IPS DF 6.9 (cell line): ENCODE measurements around the gene SLC12A1.

ENCODE experiments used
- DNase-seq: peaks from one replicate; pipeline ENCODE4 v3.0.0-alpha.2; 2013; ENCODE audit warnings: low read depth, low spot score
- H3K27ac ChIP-seq: one replicate; pipeline ENCODE4 v1.5.1; 2013; ENCODE audit warnings: low read length, control low read depth
- H3K27me3 ChIP-seq: 2 replicates; pipeline ENCODE4 v1.6.1; 2013; ENCODE audit warnings: mild to moderate bottlenecking, low read length; ENCODE audit not compliant: control insufficient read depth, insufficient read depth
- H3K36me3 ChIP-seq: 2 replicates; pipeline ENCODE4 v1.6.1; 2013; ENCODE audit warnings: low read length; ENCODE audit not compliant: control insufficient read depth, insufficient read depth
- H3K4me1 ChIP-seq: 2 replicates; pipeline ENCODE4 v1.6.1; 2013; ENCODE audit warnings: low read length; ENCODE audit not compliant: control insufficient read depth, insufficient read depth
- H3K4me3 ChIP-seq: 2 replicates; pipeline ENCODE4 v1.5.1; 2013; ENCODE audit warnings: mild to moderate bottlenecking, low read length
- H3K9me3 ChIP-seq: 2 replicates; pipeline ENCODE4 v1.6.1; 2013; ENCODE audit warnings: low read length, inconsistent platforms; ENCODE audit not compliant: control insufficient read depth, insufficient read depth
- WGBS: extraction: QIAGEN DNeasy Blood & Tissue Kit; methylation state at CpG from one replicate; pipeline ENCODE4 v1.1.7; 2013; ENCODE audit warnings: mixed read lengths, missing lambda C conversion rate; ENCODE audit not compliant: insufficient read length, insufficient coverage; 5-methylcytosine and 5-hydroxymethylcytosine counted together

The SLC12A1 gene

GRCh38 chr15:48304398-48304797 lies 98.3 kb downstream of the SLC12A1 start:
- H3K4me1 ChIP-seq, result peaks cover 6% of the 10 kb centered on the region; the same call in 1 of the 2 replicates
- no peak overlapping the region for H3K4me3 ChIP-seq
- H3K36me3 ChIP-seq, result no peaks in the 10 kb centered on the region
- H3K27me3 ChIP-seq, result no peaks in the 10 kb centered on the region
- no peak overlapping the region for H3K27ac ChIP-seq
- no CpG with 5 or more reads among the region's 2 CpGs for WGBS
- no peak for DNase-seq
- H3K9me3 ChIP-seq, result no peaks in the 10 kb centered on the region

DNA sequence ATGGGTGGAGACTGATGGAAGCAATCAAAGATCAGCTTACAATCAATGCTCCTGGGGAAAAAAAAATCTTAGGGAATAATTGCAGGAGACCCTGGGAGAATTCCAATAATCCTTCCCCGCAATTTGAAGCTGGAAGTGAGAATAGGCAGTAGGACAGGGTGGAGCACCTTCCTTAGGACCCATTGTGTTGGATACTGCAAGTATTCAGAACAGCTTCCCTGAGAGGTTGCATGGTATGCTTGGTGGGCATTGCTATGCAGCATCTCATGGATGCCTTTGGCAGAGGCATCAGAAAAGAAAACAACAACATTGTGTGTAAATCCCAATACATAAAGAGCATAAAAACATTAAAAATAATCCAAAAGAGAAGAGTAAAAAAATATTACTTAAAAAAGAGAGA lies 100.5 kb downstream of the SLC12A1 start:
- Histone ChIP-seq H3K27me3 (no peaks in the 10 kb centered on the region), H3K27ac (no peak overlapping the region), H3K4me1 (peaks cover 5% of the 10 kb centered on the region; the same call in 1 of the 2 replicates), H3K36me3 (no peaks in the 10 kb centered on the region), H3K4me3 (no peak overlapping the region), H3K9me3 (no peaks in the 10 kb centered on the region)
- no peak for DNase-seq
- no CpG with 5 or more reads among the region's 1 CpG for WGBS

GRCh38 chr15:48307586-48307985 lies 101.5 kb downstream of the SLC12A1 start:
- no CpG with 5 or more reads among the region's 8 CpGs for WGBS
- H3K9me3 ChIP-seq, result no peaks in the 10 kb centered on the region
- no peak for DNase-seq
- no peaks in the 10 kb centered on the region for H3K36me3 ChIP-seq
- H3K27me3 ChIP-seq, result no peaks in the 10 kb centered on the region
- H3K4me3 ChIP-seq, result no peak overlapping the region
- H3K4me1 ChIP-seq, result peaks cover 5% of the 10 kb centered on the region; the same call in 1 of the 2 replicates
- no peak overlapping the region for H3K27ac ChIP-seq

- Histone ChIP-seq H3K4me3 (no peak overlapping the region), H3K27me3 (no peaks in the 10 kb centered on the region), H3K36me3 (no peaks in the 10 kb centered on the region), H3K4me1 (peaks cover 4% of the 10 kb centered on the region; the same call in 1 of the 2 replicates), H3K27ac (no peak overlapping the region), H3K9me3 (no peaks in the 10 kb centered on the region)
- WGBS, result no CpG with 5 or more reads among the region's 2 CpGs
- no peak for DNase-seq
Measured at GRCh38 chr15:48309740-48310139, 103.6 kb downstream of the SLC12A1 start.

DNA sequence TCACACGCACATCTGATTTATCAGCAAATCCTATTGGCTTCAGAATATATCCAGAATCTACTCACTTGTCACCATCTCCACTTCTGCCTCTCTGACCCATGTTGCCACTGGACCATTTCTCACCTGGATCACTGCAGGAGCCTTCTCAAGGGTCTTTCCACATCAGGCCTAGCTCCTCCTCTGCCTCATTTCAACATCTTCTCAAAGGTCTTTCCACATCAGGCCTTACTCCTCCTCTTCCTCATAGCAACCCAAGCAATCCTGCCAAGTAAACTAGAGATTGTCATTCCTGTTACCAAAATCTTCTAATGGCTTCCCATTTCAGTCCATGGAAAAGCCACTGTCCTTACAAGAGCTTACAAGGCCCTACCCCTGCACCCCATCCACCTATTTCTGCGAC lies 107.1 kb downstream of the SLC12A1 start:
- Histone ChIP-seq H3K4me3 (no peak overlapping the region), H3K27me3 (no peaks in the 10 kb centered on the region), H3K36me3 (no peaks in the 10 kb centered on the region), H3K4me1 (peaks cover 6% of the 10 kb centered on the region; the same call in 1 of the 2 replicates), H3K9me3 (no peaks in the 10 kb centered on the region), H3K27ac (no peak overlapping the region)
- DNase-seq, result no peak
- WGBS, result no CpG with 5 or more reads among the region's 2 CpGs

DNA sequence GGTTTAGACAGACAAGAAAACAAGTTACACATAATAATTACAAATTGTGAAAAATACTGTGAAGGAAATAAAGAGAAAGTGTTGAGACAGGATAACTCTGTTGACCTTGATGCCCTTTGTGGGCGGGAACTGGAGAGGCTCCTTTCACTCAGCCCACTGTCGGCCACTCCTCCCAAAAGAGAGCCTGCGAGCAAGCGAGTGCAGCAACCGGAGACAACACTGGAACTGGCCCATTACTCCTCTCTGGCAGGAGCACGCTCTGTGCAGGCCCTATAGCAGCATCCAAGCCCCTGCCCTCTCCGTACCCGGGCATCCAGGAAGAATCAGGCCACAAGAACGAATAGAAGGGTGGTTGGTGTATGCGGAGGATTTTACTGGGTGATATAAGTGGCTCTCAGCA lies 108.9 kb downstream of the SLC12A1 start:
- Histone ChIP-seq H3K27me3 (no peaks in the 10 kb centered on the region), H3K4me1 (peaks cover 6% of the 10 kb centered on the region; the same call in 1 of the 2 replicates), H3K9me3 (no peaks in the 10 kb centered on the region), H3K27ac (no peak overlapping the region), H3K4me3 (no peak overlapping the region), H3K36me3 (no peaks in the 10 kb centered on the region)
- no peak for DNase-seq
- WGBS, result 100% methylated on average over 1 of the region's 10 CpGs

DNA sequence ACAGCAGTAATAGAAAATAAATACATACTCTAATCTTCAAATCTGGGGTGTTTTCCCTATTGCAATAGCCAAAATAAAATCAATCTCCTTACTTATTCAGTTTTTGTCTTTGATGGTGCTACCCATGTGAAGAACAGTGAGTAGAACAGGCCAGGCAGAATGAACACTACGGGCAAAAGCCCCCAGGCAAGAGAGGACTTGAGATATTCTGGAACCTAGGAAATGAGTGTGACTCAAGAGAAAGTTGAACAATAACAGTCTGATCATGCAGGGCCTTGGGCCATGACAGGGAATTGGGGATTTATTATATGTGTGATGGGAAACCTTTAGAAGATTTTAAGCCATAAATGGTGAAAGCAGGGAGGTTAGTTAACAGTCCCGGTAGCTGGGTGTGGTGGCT lies 111.1 kb downstream of the SLC12A1 start:
- no peaks in the 10 kb centered on the region for H3K36me3 ChIP-seq
- no CpG with 5 or more reads among the region's 2 CpGs for WGBS
- no peak overlapping the region for H3K27ac ChIP-seq
- no peaks in the 10 kb centered on the region for H3K27me3 ChIP-seq
- H3K9me3 ChIP-seq, result no peaks in the 10 kb centered on the region
- H3K4me1 ChIP-seq, result peaks cover 6% of the 10 kb centered on the region; the same call in 1 of the 2 replicates
- DNase-seq, result no peak
- H3K4me3 ChIP-seq, result no peak overlapping the region

GRCh38 chr15:48318131-48318530 lies 112.0 kb downstream of the SLC12A1 start:
- no peaks in the 10 kb centered on the region for H3K36me3 ChIP-seq
- WGBS, result no CpG with 5 or more reads among the region's 6 CpGs
- DNase-seq, result no peak
- H3K27me3 ChIP-seq, result no peaks in the 10 kb centered on the region
- no peaks in the 10 kb centered on the region for H3K9me3 ChIP-seq
- no peak overlapping the region for H3K4me3 ChIP-seq
- peaks cover 6% of the 10 kb centered on the region; the same call in 1 of the 2 replicates for H3K4me1 ChIP-seq
- H3K27ac ChIP-seq, result no peak overlapping the region

DNA sequence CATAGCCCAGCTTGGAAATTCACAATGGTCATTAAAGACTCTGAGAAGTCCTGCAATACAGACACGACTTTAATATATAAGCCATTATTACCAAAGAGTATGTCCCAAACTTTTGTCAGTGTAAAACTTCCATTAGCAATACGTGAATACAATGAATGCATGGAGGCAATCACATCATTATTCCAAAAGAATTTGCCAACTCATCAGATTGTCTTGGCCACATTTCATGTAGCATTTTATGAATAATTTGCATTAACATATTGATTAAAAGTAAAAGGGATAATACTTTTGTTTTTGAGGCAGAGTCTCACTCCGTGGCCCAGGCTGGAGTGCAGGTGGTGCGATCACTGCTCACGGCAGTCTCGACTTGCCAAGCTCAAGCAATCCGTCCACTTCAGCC lies 117.2 kb downstream of the SLC12A1 start:
- H3K36me3 ChIP-seq, result no peaks in the 10 kb centered on the region
- H3K4me1 ChIP-seq, result no peaks in the 10 kb centered on the region
- H3K9me3 ChIP-seq, result no peaks in the 10 kb centered on the region
- no peak overlapping the region for H3K27ac ChIP-seq
- no peak overlapping the region for H3K4me3 ChIP-seq
- H3K27me3 ChIP-seq, result no peaks in the 10 kb centered on the region
- no CpG with 5 or more reads among the region's 7 CpGs for WGBS
- DNase-seq, result no peak

DNA sequence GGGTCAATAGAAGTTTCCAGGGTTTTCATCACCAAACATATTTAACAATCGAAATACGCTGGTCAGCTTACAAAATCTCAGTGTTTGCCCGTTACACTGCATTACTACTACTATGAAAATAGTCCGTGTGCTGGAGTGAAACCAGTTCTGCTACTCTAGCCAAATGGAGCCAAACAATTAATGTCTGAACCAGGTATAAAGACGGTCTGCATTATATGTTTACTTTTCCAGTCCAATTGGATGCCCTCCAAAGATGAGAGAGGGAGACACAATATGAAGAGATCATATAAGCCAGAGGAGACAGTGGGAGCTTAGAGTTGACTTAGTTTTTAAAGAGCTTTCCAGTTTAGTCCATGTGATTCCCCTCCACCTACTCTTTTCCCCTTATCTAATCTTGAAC lies 118.8 kb downstream of the SLC12A1 start:
- no peak for DNase-seq
- Histone ChIP-seq H3K36me3 (no peaks in the 10 kb centered on the region), H3K9me3 (no peaks in the 10 kb centered on the region), H3K27ac (no peak overlapping the region), H3K4me1 (no peaks in the 10 kb centered on the region), H3K4me3 (no peak overlapping the region), H3K27me3 (no peaks in the 10 kb centered on the region)
- no CpG with 5 or more reads among the region's 5 CpGs for WGBS

DNA sequence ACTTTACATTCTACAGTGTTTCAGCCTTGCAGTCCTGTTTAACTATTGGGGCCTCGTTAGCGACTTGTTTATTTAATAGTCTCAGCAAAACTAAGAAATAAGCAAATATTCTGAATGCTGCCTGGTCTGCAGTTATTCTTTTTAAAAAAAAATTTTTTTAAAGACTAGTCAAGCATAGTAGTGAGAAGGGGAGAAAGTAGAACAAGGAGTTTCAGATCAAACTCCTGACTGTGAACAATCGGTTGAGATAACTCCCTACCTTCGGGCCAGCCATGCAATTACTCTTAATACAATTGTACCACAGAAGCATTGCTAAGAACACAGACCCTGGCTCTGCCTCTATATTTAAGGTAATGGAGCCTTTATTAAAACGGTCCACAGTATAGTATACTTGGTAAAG lies 119.3 kb downstream of the SLC12A1 start:
- WGBS, result no CpG with 5 or more reads among the region's 5 CpGs
- Histone ChIP-seq H3K36me3 (no peaks in the 10 kb centered on the region), H3K9me3 (no peaks in the 10 kb centered on the region), H3K27me3 (no peaks in the 10 kb centered on the region), H3K4me3 (no peak overlapping the region), H3K4me1 (no peaks in the 10 kb centered on the region), H3K27ac (no peak overlapping the region)
- no peak for DNase-seq
